IMR-90 (cell line): ENCODE data around the gene TMCC3. TPM values are rescaled to one million over a fixed set of nuclear protein-coding genes. Genes with fewer than 3 reads are reported as not detected.

Experiments
- ATAC-seq: fragments of 200-7000 bp; cut with Tn5 transposase; 2 replicates; pipeline ENCODE4 v1.9.1; 2020; ENCODE audit warnings: low read depth, mild to moderate bottlenecking, moderate library complexity
- BruUV-seq: library from RNA; stranded (reverse); fragments of 400-500 nt; replicated peaks from 2 replicates; lab custom pipeline; 2021; lab: Mats Ljungman, UMichigan
- CTCF ChIA-PET: fragments of 300-600 bp; formaldehyde crosslinking; extraction: SDS; loops from one replicate; lab custom pipeline; 2021; ENCODE audit warnings: antibody characterized with exemption; lab: Yijun Ruan, JAX
- POLR2A ChIA-PET: fragments of 300-600 bp; sonication (Branson Sonifier 250); formaldehyde crosslinking; loops from one replicate; lab custom pipeline; 2022; ENCODE audit warnings: antibody characterized with exemption; ENCODE audit not compliant: unreplicated experiment; lab: Charles Lee
- DNase-seq: peaks from one replicate; pipeline ENCODE4 v3.0.0; 2013
- H2AFZ ChIP-seq: replicated peaks from 2 replicates; pipeline ENCODE3; 2013; ENCODE audit warnings: low read length, mild to moderate bottlenecking; ENCODE audit not compliant: poor library complexity
- H2AK5ac ChIP-seq: 2 replicates; pipeline ENCODE4 v1.6.1; 2013; ENCODE audit warnings: low read depth, low read length, inconsistent platforms
- H2AK9ac ChIP-seq: replicated peaks from 2 replicates; pipeline ENCODE3; 2013; ENCODE audit warnings: mild to moderate bottlenecking, low read depth, low read length, moderate library complexity; ENCODE audit not compliant: poor library complexity
- H2BK120ac ChIP-seq: 2 replicates; pipeline ENCODE4 v1.6.1; 2013; ENCODE audit warnings: low read depth, low read length, inconsistent platforms
- H2BK15ac ChIP-seq: 3 replicates; pipeline ENCODE4 v1.6.1; 2013; ENCODE audit warnings: low read depth, low read length, inconsistent platforms
- H2BK20ac ChIP-seq: 2 replicates; pipeline ENCODE4 v1.6.1; 2013; ENCODE audit warnings: low read depth, mild to moderate bottlenecking, inconsistent platforms, low read length, moderate library complexity
- H2BK5ac ChIP-seq: 2 replicates; pipeline ENCODE4 v1.6.1; 2013; ENCODE audit warnings: mild to moderate bottlenecking, low read depth, low read length, inconsistent platforms; ENCODE audit not compliant: poor library complexity, severe bottlenecking
- H3K14ac ChIP-seq: replicated peaks from 2 replicates; pipeline ENCODE4 v1.6.1; 2013; ENCODE audit warnings: low read depth, low read length, inconsistent platforms
- H3K18ac ChIP-seq: 2 replicates; pipeline ENCODE4 v1.6.1; 2013; ENCODE audit warnings: low read depth, low read length, control low read depth
- H3K23ac ChIP-seq: 2 replicates; pipeline ENCODE4 v1.6.1; 2013; ENCODE audit warnings: low read depth, low read length, inconsistent platforms
- H3K27ac ChIP-seq: 2 replicates; pipeline ENCODE4 v1.5.1; 2013; ENCODE audit warnings: mild to moderate bottlenecking, control low read depth, low read length; ENCODE audit not compliant: insufficient read depth
- H3K27me3 ChIP-seq: 2 replicates; pipeline ENCODE4 v1.6.1; 2013; ENCODE audit warnings: low read length; ENCODE audit not compliant: control insufficient read depth, insufficient read depth
- H3K36me3 ChIP-seq: 2 replicates; pipeline ENCODE4 v1.6.1; 2013; ENCODE audit warnings: low read length, mixed read lengths; ENCODE audit not compliant: control insufficient read depth, insufficient read depth
- H3K4ac ChIP-seq: 2 replicates; pipeline ENCODE4 v1.6.1; 2013; ENCODE audit warnings: low read depth, low read length, inconsistent platforms
- H3K4me1 ChIP-seq: 2 replicates; pipeline ENCODE4 v1.6.1; 2013; ENCODE audit warnings: low read length, mixed read lengths; ENCODE audit not compliant: control insufficient read depth, insufficient read depth
- H3K4me2 ChIP-seq: 2 replicates; pipeline ENCODE4 v1.6.1; 2013; ENCODE audit warnings: low read depth, mild to moderate bottlenecking, control low read depth, low read length, moderate library complexity
- H3K4me3 ChIP-seq: 2 replicates; pipeline ENCODE4 v1.5.1; 2013; ENCODE audit warnings: low read depth, mild to moderate bottlenecking, control low read depth, low read length, moderate library complexity; ENCODE audit not compliant: insufficient read depth
- H3K56ac ChIP-seq: 2 replicates; pipeline ENCODE4 v1.6.1; 2013; ENCODE audit warnings: low read length, inconsistent platforms; ENCODE audit not compliant: insufficient read depth; ENCODE audit errors: extremely low read depth
- H3K79me1 ChIP-seq, 2 experiments: 2 replicates each; pipeline ENCODE4 v1.6.1; 2013; ENCODE audit warnings: low read length in 2 of 2, inconsistent platforms in 1 of 2, low read depth in 1 of 2
- H3K9ac ChIP-seq: 2 replicates; pipeline ENCODE4 v1.6.1; 2013; ENCODE audit warnings: low read depth, low read length, control low read depth
- H3K9me1 ChIP-seq: 2 replicates; pipeline ENCODE4 v1.6.1; 2013; ENCODE audit warnings: low read length, inconsistent platforms; ENCODE audit not compliant: insufficient read depth
- H3K9me3 ChIP-seq: 2 replicates; pipeline ENCODE4 v1.6.1; 2013; ENCODE audit warnings: low read length; ENCODE audit not compliant: control insufficient read depth, insufficient read depth
- H4K20me1 ChIP-seq: 2 replicates; pipeline ENCODE4 v1.6.1; 2013; ENCODE audit warnings: low read length, inconsistent platforms; ENCODE audit not compliant: insufficient read depth
- H4K5ac ChIP-seq: 2 replicates; pipeline ENCODE4 v1.6.1; 2013; ENCODE audit warnings: mild to moderate bottlenecking, low read depth, low read length, control low read depth
- H4K8ac ChIP-seq, 2 experiments: 2 replicates each; pipeline ENCODE4 v1.6.1; 2013; ENCODE audit warnings: low read depth in 2 of 2, low read length in 2 of 2, control low read depth in 1 of 2, inconsistent platforms in 1 of 2
- H4K91ac ChIP-seq: 2 replicates; pipeline ENCODE4 v1.6.1; 2013; ENCODE audit warnings: low read depth, low read length, inconsistent platforms; ENCODE audit not compliant: insufficient read depth
- CHD1 ChIP-seq: IDR thresholded peaks from 2 replicates; pipeline ENCODE4 v1.6.1; 2012; ENCODE audit warnings: low read depth, low read length, improper control_type of control experiment
- WGBS, 2 experiments: methylation state at CpG; one replicate each; pipeline versions ENCODE4 v1.1.5 to v1.1.7; 2013; ENCODE audit warnings: missing lambda C conversion rate in 2 of 2; ENCODE audit not compliant: insufficient read length in 1 of 2; ENCODE audit errors: extremely low coverage in 2 of 2; 5-methylcytosine and 5-hydroxymethylcytosine counted together
- dilution Hi-C: fragments of 300-500 bp; cut with HindIII; formaldehyde crosslinking; loops from one replicate; pipeline ENCODE4 v1.14.3; 2018; ENCODE audit warnings: low sequenced_read_pairs; ENCODE audit not compliant: unreplicated experiment
- in situ Hi-C: fragments of 300-500 bp; cut with MboI; formaldehyde crosslinking; loops from 3 replicates; pipeline ENCODE4 v1.14.3; 2019; ENCODE audit warnings: low sequenced_read_pairs, inconsistent platforms, mixed read lengths
- intact Hi-C: fragments of 100-400 bp; cut with micrococcal nuclease; formaldehyde crosslinking; loops from 2 replicates; pipeline ENCODE4 v1.10.0; 2022
- polyA plus RNA-seq, 3 experiments: library from polyadenylated mRNA; depleted of rRNA; stranded (reverse); fragments of >200 nt; gene quantifications; 2 replicates each; pipeline ENCODE4 v1.2.3, GENCODE V29; 2012; ENCODE audit warnings: low replicate concordance in 1 of 3
- total RNA-seq: library from RNA; depleted of rRNA; stranded (reverse); fragments of >200 nt; gene quantifications from 2 replicates; pipeline ENCODE4 v1.2.3, GENCODE V29; 2012

The TMCC3 gene
- total and polyA plus RNA-seq, 2 of the 4 experiments (the other 2 are of a cell fraction) = 0.14 to 0.36 TPM

- CTCF ChIA-PET = no interaction called here
- no peaks in the 10 kb centered on the region for H3K9me3 ChIP-seq
Measured at GRCh38 chr12:94617101-94617500, 33.3 kb downstream of the TMCC3 start.

More at GRCh38 chr12:94617101-94617500, 33.3 kb downstream of the TMCC3 start:
- Histone ChIP-seq H3K23ac (no peak overlapping the region), H2AFZ (no peak overlapping the region), H3K79me1 (no peaks in the 10 kb centered on the region), H3K4me1 (no peaks in the 10 kb centered on the region; the same call in 1 of the 2 replicates), H2BK5ac (no peak overlapping the region), H4K8ac (no peak overlapping the region), H3K18ac (no peak overlapping the region), H2AK5ac (no peak overlapping the region), H3K9me1 (no peaks in the 10 kb centered on the region), H4K5ac (no peak overlapping the region), H3K4me3 (no peak overlapping the region), H2BK120ac (no peak overlapping the region), H2BK20ac (no peak overlapping the region), H3K4me2 (no peak overlapping the region), H3K56ac (no peak overlapping the region), H3K27me3 (0 out of 2 replicates have a peak, but pooled peaks cover 2% of the 10 kb centered on the region), H2BK15ac (no peak overlapping the region), H3K27ac (no peak overlapping the region), H2AK9ac (no peak overlapping the region), H3K36me3 (no peaks in the 10 kb centered on the region), H3K9ac (no peak overlapping the region), H4K20me1 (no peaks in the 10 kb centered on the region), H4K91ac (no peak overlapping the region), H3K14ac (no peak overlapping the region), H3K4ac (no peak overlapping the region)
- TF ChIP-seq CHD1 = no peak
- no TSS peak for BruUV-seq
- ATAC-seq (no peak), DNase-seq (no peak)
- in situ Hi-C loops = no loop called here
- dilution Hi-C loops = no loop called here
- intact Hi-C loops = no loop called here
- WGBS, 2 experiments = no CpG with 5 or more reads among the region's 3 CpGs
- POLR2A ChIA-PET = no interaction called here
